Heart left ventricle (tissue), 13 donors: Measurements from ENCODE around the gene ITPK1.

Source experiments
- CTCF ChIP-seq, 12 donors: fragments of 200-600 bp; sonication (generic) in 4 of 12; IDR thresholded peaks; one replicate each; pipeline versions ENCODE4 v1.5.0 to v1.8.0; 2018 to 2022; ENCODE audit warnings: antibody characterized with exemption in 12 of 12, mild to moderate bottlenecking in 5 of 12
- POLR2A ChIP-seq, 2 donors: fragments of 450-650 bp; IDR thresholded peaks; one replicate each; pipeline ENCODE4 v1.6.1; 2017; ENCODE audit warnings: antibody characterized with exemption in 2 of 2, mild to moderate bottlenecking in 2 of 2, moderate library complexity in 2 of 2
- donor health status: ischemic (EF 13 %, LVEDD 7.1; RV severe dilation, severe dysfunction).
- donor health status: DM: no; HTN: yes; CAD: no.
- donor health status: DM: no; HTN: no; CAD: no.
- donor health status: ischemic (EF 25% LVEDD 6.9; RV normal size, moderate dysfunction).
- donor health status: ischemic (EF 25% LVEDD 5.7; RV mildly dilated, moderate dysfunction).
- donor health status: ischemic (EF 35%, LVEDD 5.7; RV mildly dilated, moderate dysfunction).
- donor health status: nonischemic (EF 11% LVEDD 7.7; RV severe dilation, severe dysfunction).
- donor health status: DM: yes; HTN: yes; CAD: no.
- donor health status: PGD.
- donor health status: ischemic (EF 29% LVEDD 5.4; RV normal size, mild dysfunction).
- donor health status: nonischemic (EF 23%, LVEDD 6.1; RV moderate dilation, normal function).

- TF ChIP-seq CTCF (IDR thresholded peaks at IDR 0.05) (no peak), POLR2A (IDR thresholded peaks at IDR 0.05) (no peak)
Measured at GRCh38 chr14:93091666-93092065, 24.1 kb downstream of the ITPK1 start.
